Pancreas (tissue), 10 donors: ENCODE results near the gene SLC22A17. TPM values are rescaled to one million over a fixed set of nuclear protein-coding genes. Genes with fewer than 3 reads are reported as not detected.

Experiments
- ATAC-seq, 4 donors: fragments of 200-7000 bp; cut with Tn5 transposase; one replicate each; pipeline versions ENCODE4 v1.8.0 to v1.9.1; 2020; ENCODE audit warnings: mild to moderate bottlenecking in 4 of 4, moderate library complexity in 4 of 4
- DNase-seq, 6 donors: peaks; one replicate each; pipeline ENCODE4 v3.0.0-alpha.2; 2020
- FAIRE-seq: peaks from 2 replicates; lab custom pipeline; 2012; peaks lifted over from hg19 to GRCh38; lab: Jason Lieb, UNC
- H3K27ac ChIP-seq, 4 donors: fragments of 200-600 bp; sonication (generic); 1 replicate in 3 of 4; 2 replicates in 1 of 4; pipeline versions ENCODE4 v1.5.0 to v1.8.0; 2020
- H3K27me3 ChIP-seq, 4 donors: fragments of 200-600 bp; one replicate each; pipeline ENCODE4 v1.8.0; 2021
- H3K36me3 ChIP-seq, 3 donors: fragments of 200-600 bp; sonication (generic) in 1 of 3; one replicate each; pipeline versions ENCODE4 v1.5.0 to v1.8.0; 2020 to 2021
- H3K4me1 ChIP-seq, 3 donors: fragments of 200-600 bp; one replicate each; pipeline ENCODE4 v1.8.0; 2021
- H3K4me3 ChIP-seq, 4 donors: fragments of 200-600 bp; sonication (generic) in 2 of 4; one replicate each; pipeline versions ENCODE4 v1.5.0 to v1.8.0; 2020 to 2021
- H3K9me3 ChIP-seq, 4 donors: fragments of 200-600 bp; one replicate each; pipeline ENCODE4 v1.8.0; 2021
- CTCF ChIP-seq, 4 donors: fragments of 200-600 bp; sonication (generic) in 3 of 4; IDR thresholded peaks; one replicate each; pipeline versions ENCODE4 v1.5.0 to v1.8.0; 2021; ENCODE audit warnings: antibody characterized with exemption in 4 of 4
- WGBS, 2 donors: extraction: QIAGEN DNeasy Blood & Tissue Kit; methylation state at CpG; one replicate each; pipeline ENCODE4 v1.1.7; 2013; 5-methylcytosine and 5-hydroxymethylcytosine counted together
- intact Hi-C, 3 donors: fragments of 100-400 bp; cut with DNase I; formaldehyde crosslinking; loops; one replicate each; pipeline versions ENCODE4 v1.11.1 to v1.14.2; 2022
- polyA plus RNA-seq, 2 donors: library from polyadenylated mRNA; stranded (reverse); fragments of 200-250 nt; gene quantifications; one replicate each; pipeline ENCODE4 v1.2.3, GENCODE V29; 2013
- total RNA-seq, 6 donors: library from RNA; stranded (reverse); fragmentation: NEBNext Ultra II Directional in 4 of 6; extraction: Animal tissue kit (Norgen Biotek cat#: 25700) in 4 of 6; gene quantifications; one replicate each; pipeline versions ENCODE4 v1.2.1 to v1.2.4, GENCODE V29; 2021 to 2023
- donor health status: healthy with polysubstance abuse.
- donor health status: DM: no; HTN: no; CAD: no; lungs with moderate emphysema.
- donor health status: DM: no; HTN: no; CAD: no.
- donor health status: control.
- donor health status: control.
- donor health status: Bipolar disorder and iron deficiency.
- donor health status: DM: yes; HTN: yes; CAD: no.
- donor health status: DM: no; HTN: no; CAD: no.
- donor health status: DM: no; HTN: no; CAD: no.
- donor health status: DM: yes; HTN: yes; CAD: no.

The SLC22A17 gene
- total and polyA plus RNA-seq, 8 donors: 6.4 to 90.7 (median 14.8) TPM

GRCh38 chr14:23365036-23365731 is 12.5 kb upstream of the SLC22A17 start, which contains the start of gene EFS:
Gene EFS (minus strand): TSS chr14:23365172. CDS start chr14:23365025, 147 bp downstream.
- Histone ChIP-seq H3K27ac (peak within 1 kb of the TSS in 3 of 4 donors; percentile 3 to 33 (median 27)), H3K9me3 (no peaks in the 10 kb centered on the region), H3K36me3 (no peaks in the 10 kb centered on the region), H3K4me3 (peak within 1 kb of the TSS in 2 of 4 donors; percentile 14 to 31), H3K27me3 (peaks cover 0 to 9% (median 0%) of the 10 kb centered on the region in 4 donors), H3K4me1 (no peaks in the 10 kb centered on the region)
- WGBS, 2 donors: 15 to 17% methylated on average over 50 to 74 of the region's 74 CpGs
- ATAC-seq: peak; percentile 37 to 54 (median 44)
- no peak for TF ChIP-seq CTCF (IDR thresholded peaks at IDR 0.05)
- DNase-seq: peak in 1 of 6 donors; percentile 55
- intact Hi-C loops: no loop called here
- FAIRE-seq: no peak

GRCh38 chr14:23364164-23365035 is 11.7 kb upstream of the SLC22A17 start:
- Histone ChIP-seq H3K9me3 (no peaks in the 10 kb centered on the region), H3K27ac (peak overlapping the region in 2 of 4 donors; percentile 27 to 33), H3K36me3 (no peaks in the 10 kb centered on the region), H3K4me3 (peak overlapping the region in 2 of 4 donors; percentile 14 to 31), H3K4me1 (no peaks in the 10 kb centered on the region), H3K27me3 (peaks cover 0 to 9% (median 0%) of the 10 kb centered on the region in 4 donors)
- intact Hi-C loops: no loop called here
- 57 to 63% methylated on average over 20 to 21 of the region's 21 CpGs for WGBS, 2 donors
- FAIRE-seq (no peak), DNase-seq (no peak), ATAC-seq (no peak)
- TF ChIP-seq CTCF (IDR thresholded peaks at IDR 0.05): no peak

- no peaks in the 10 kb centered on the region for H3K36me3 ChIP-seq
- DNase-seq (no peak), ATAC-seq (no peak), FAIRE-seq (no peak)
- no peak overlapping the region for H3K4me3 ChIP-seq
- H3K4me1 ChIP-seq: no peaks in the 10 kb centered on the region
- no peak for TF ChIP-seq CTCF (IDR thresholded peaks at IDR 0.05)
- 60 to 64% methylated on average over 3 of the region's 3 CpGs for WGBS, 2 donors
- H3K9me3 ChIP-seq: no peaks in the 10 kb centered on the region
- intact Hi-C loops: no loop called here
- no peak overlapping the region for H3K27ac ChIP-seq
- H3K27me3 ChIP-seq: peaks cover 0 to 9% (median 0%) of the 10 kb centered on the region in 4 donors
Observed at GRCh38 chr14:23362200-23362599, 9.5 kb upstream of the SLC22A17 start.

GRCh38 chr14:23361763-23362162 is 9.1 kb upstream of the SLC22A17 start:
- DNase-seq: no peak

More at GRCh38 chr14:23361763-23362162, 9.1 kb upstream of the SLC22A17 start:
- Histone ChIP-seq H3K9me3 (no peaks in the 10 kb centered on the region), H3K27me3 (peaks cover 0 to 9% (median 0%) of the 10 kb centered on the region in 4 donors), H3K36me3 (no peaks in the 10 kb centered on the region), H3K4me1 (no peaks in the 10 kb centered on the region), H3K4me3 (no peak overlapping the region), H3K27ac (no peak overlapping the region)
- intact Hi-C loops: no loop called here
- 73 to 84% methylated on average over 6 of the region's 6 CpGs for WGBS, 2 donors
- no peak for FAIRE-seq
- ATAC-seq: no peak
- TF ChIP-seq CTCF (IDR thresholded peaks at IDR 0.05): no peak
